Left ventricle myocardium superior (tissue), 1 donor: ENCODE results near the gene NEDD4L. TPM values are rescaled to one million over a fixed set of nuclear protein-coding genes. Genes with fewer than 3 reads are reported as not detected.
"Not testable (repeated sequence)": the region's sequence is repeated elsewhere in the genome, so short reads cannot be mapped to it uniquely, and the experiment has no call there.

Experiments
- ATAC-seq: fragments of 200-7000 bp; cut with Tn5 transposase; one replicate; pipeline ENCODE4 v1.9.1; 2020; ENCODE audit warnings: mild to moderate bottlenecking, moderate library complexity
- DNase-seq: peaks from one replicate; pipeline ENCODE4 v3.0.0-alpha.2; 2020
- intact Hi-C: fragments of 100-400 bp; cut with micrococcal nuclease; formaldehyde crosslinking; loops from one replicate; pipeline ENCODE4 v1.11.0; 2022
- total RNA-seq: library from RNA; stranded (reverse); fragmentation: NEBNext Ultra II Directional; extraction: Animal tissue kit (Norgen Biotek cat#: 25700); gene quantifications from one replicate; pipeline ENCODE4 v1.2.1, GENCODE V29; 2021
- donor health status: DM: no; HTN: yes; CAD: no; lungs with severe emphysema.

The NEDD4L gene
- total RNA-seq, 1 donor from 2014 or later: 67.4 TPM

DNA sequence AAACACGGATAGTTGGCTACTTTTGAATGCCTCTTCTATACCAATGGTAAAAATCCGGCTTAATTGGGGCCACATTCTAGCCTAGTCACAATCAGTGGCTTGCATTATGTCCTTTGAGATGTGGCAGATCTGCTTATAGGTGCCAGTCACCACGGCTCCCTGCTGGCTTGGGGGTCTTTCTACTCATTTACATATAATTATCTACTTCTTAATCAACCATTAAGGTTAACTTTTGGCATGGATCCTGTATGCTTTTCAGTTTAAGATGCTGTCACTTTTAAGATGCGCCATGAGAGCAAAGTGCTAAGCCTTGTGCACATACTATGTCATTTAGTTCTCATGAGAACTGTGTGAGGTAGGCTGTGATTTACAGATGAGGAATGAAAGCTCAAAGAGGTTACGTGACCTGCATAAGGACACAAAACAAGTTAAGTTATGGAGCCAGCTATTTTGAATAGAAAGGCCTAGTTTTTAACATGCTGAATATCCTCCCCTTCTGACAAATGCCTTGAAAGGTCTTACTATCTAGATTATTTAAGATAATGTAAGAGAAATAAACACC lies 4.1 kb downstream of the NEDD4L start:
- ATAC-seq (no peak), DNase-seq (no peak)
- intact Hi-C loops: loop anchor here (5.0 kb wide), 1 partner anchor 74 kb away; no protein-coding TSS in a partner anchor

- ATAC-seq (no peak), DNase-seq (no peak)
- intact Hi-C loops: loop anchor here (5.0 kb wide), 1 partner anchor 73 kb away; no protein-coding TSS in a partner anchor
Observed at GRCh38 chr18:58049000-58049688, 5.1 kb downstream of the NEDD4L start.

DNA sequence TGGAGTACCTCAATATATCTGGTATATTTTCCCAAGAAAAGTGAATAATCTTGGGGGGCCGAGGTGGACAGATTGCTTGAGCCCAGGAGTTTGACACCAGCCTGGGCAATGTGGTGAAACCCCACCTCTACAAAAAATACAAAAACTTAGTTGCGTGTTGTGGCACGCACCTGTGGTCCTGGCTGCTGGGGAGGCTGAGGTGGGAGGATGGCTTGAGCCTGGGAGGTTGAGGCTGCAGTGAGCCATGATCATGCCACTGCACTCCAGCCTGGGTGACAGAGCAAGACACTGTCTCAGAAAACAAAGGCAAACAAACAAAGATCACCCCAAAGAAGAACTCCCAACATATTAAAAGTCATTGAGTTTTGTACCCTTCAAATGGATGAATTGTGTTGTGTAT lies 6.9 kb downstream of the NEDD4L start:
- ATAC-seq, DNase-seq, intact Hi-C loops: not testable (repeated sequence)

- no peak for DNase-seq
- intact Hi-C loops: no loop called here
- no peak for ATAC-seq
Observed at GRCh38 chr18:58051765-58052460, 7.9 kb downstream of the NEDD4L start.

- ATAC-seq (no peak), DNase-seq (no peak)
- intact Hi-C loops: no loop called here
Observed at GRCh38 chr18:58052960-58053359, 8.9 kb downstream of the NEDD4L start.

GRCh38 chr18:58054041-58054781 lies 10.2 kb downstream of the NEDD4L start:
- no peak for DNase-seq
- intact Hi-C loops: no loop called here
- ATAC-seq: no peak

DNA sequence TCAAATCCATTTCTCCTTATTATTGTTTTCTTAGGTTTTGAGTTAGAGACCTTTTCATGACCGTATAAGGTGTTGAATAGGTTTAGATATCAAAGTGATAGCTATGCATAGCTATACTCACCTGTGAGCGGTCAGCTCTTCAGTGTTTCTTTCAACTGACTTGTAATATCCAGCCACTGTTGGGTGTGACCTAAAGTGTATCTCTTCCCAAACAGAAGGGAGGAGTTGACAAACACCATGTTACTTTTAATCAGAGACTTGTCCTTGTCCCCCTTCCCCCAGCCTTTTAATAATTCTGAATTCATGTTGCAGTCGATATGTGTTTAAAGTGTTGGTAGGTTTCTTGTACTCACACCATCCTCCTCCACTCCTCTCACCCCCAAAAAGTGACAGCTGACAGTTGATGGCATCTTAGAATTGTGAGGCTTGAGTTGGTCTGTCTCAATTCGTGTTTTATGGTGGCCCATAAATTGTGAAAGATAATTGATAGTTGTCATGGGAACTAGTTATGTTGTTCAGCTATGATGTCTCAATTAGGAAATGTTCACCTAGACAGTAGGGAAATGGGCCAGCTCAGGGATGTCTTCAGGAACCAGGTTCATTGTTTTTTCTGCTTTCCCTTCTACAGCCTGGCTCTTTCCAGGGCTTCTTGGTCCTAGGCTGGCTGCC lies 12.0 kb downstream of the NEDD4L start:
- intact Hi-C loops: no loop called here

DNA sequence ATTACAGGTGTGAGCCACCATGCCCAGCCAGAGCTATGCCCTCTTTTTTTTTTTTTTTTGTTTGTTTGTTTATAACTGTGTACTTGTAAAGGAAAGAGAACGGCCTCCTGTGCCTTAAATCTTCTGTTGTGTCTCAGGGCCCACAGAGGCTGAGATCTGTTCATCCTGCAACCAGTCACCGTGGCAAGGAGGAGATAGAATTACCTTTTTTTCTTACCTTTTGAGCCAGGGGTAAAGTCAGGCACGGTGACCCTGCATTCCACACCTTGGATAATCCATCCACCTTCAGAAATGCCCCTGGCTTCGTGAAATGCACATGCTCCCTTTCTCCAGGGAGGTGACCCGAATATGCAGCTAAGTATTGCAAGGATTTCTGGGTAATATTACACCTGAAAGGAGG lies 12.8 kb downstream of the NEDD4L start:
- DNase-seq: no peak
- intact Hi-C loops: no loop called here
- no peak for ATAC-seq

More for the DNA sequence above, 12.0 kb downstream of the NEDD4L start:
- DNase-seq (no peak), ATAC-seq (no peak)

GRCh38 chr18:58057291-58057965 lies 13.4 kb downstream of the NEDD4L start:
- no peak for DNase-seq
- ATAC-seq: no peak
- intact Hi-C loops: no loop called here

DNA sequence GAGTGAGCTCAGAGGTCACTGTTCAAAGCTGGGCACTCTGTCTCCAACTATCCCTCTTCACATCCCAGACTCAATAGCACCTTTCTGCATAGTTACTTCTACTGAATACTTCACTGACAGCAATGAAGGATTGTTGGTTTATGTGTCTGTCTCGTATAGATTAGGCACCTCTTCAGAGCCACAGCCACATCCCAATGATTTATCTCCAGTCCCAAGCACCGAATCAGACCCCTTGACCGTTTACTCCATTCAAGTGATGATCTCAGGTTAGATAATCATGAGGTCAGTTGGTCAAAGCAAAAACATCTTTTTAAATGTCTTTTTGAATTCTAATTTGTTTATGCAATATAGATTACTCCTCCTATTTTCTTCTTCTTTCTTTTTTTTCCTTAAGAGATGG lies 14.7 kb downstream of the NEDD4L start:
- ATAC-seq: no peak
- intact Hi-C loops: no loop called here
- DNase-seq: no peak

DNA sequence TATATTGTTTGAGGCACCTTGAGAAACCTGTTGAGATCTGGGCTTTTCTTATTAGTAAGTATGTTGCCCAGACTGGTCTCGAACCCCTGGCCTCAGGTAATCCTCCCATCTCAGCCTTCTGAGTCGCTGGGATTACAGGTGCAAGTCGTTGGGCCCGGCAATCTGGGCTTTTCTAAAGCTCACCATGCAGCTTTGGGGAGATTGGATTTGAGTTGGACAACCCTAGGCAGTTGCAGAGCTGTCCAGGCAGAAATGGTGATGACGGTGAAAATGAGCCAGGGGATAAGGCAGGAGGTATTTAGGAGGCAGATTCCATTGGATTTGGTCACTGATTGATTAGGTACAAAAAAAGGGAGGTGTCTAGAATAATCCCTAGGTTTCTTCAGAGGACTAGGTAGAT lies 16.2 kb downstream of the NEDD4L start:
- intact Hi-C loops: no loop called here
- ATAC-seq (no peak), DNase-seq (no peak)

GRCh38 chr18:58061349-58061748 lies 17.3 kb downstream of the NEDD4L start:
- ATAC-seq (no peak), DNase-seq (no peak)
- intact Hi-C loops: no loop called here

GRCh38 chr18:58064406-58064998 lies 20.5 kb downstream of the NEDD4L start:
- ATAC-seq (no peak), DNase-seq (no peak)
- intact Hi-C loops: no loop called here

GRCh38 chr18:58065956-58066355 lies 21.9 kb downstream of the NEDD4L start:
- intact Hi-C loops: no loop called here
- DNase-seq: no peak
- no peak for ATAC-seq

- intact Hi-C loops: no loop called here
- no peak for DNase-seq
- ATAC-seq: no peak
Observed at GRCh38 chr18:58067601-58068000, 23.6 kb downstream of the NEDD4L start.

DNA sequence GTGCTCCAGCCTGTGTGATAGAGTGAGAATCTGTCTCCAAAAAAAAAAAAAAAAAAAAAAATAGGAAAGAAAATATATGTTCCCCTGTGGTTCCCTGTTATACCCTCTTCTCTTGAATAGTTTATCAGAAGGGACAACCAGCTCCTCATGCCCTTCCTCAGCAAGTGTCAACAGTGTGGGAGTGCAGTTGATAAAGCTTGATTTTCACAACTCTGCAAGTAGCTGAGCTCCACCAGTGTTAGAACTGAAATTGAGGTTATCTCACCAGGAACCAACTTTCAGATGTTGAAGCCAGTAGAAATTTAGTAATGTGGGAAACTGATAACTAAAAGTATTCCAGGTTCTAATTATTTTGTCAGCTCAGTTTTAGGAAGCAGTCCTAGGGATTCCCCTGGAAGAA lies 25.1 kb downstream of the NEDD4L start:
- no peak for DNase-seq
- no peak for ATAC-seq
- intact Hi-C loops: no loop called here

DNA sequence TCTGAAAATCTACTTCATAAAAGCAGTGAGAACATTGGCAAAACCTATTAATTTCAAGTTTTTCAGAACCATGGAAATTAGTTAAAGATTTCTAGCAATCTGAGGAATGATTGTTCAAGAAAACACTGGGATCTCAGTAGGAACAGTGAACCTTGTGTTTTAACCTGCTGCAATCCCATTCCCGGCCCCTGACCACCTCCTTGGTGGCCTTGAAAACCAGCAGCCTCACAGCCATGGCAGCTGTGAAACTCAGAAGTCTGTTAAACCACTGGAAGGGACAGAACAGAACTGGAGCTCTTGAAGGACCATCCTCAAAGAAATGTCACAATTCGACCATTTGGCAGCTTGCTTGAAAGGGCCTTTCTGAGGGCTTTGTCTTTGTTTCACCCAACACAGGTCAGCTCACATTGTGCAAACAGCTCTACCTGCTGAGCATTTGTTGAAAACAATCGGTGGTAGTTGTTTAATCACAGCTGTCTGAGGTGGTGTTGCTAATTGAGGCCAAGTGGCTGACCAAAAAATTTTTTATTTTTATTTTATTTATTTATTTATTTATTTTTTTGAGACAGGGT lies 25.8 kb downstream of the NEDD4L start:
- DNase-seq (no peak), ATAC-seq (no peak)
- intact Hi-C loops: no loop called here

- DNase-seq: no peak
- intact Hi-C loops: no loop called here
- no peak for ATAC-seq
Observed at GRCh38 chr18:58076052-58076451, 32.0 kb downstream of the NEDD4L start.
